Eye (tissue), 1 donor: ENCODE data around the gene NTMT2.
"Not testable (repeated sequence)": the region's sequence is repeated elsewhere in the genome, so short reads cannot be mapped to it uniquely, and the experiment has no call there.

ENCODE experiments used
- DNase-seq: peaks from one replicate; pipeline ENCODE4 v3.0.0-alpha.2; 2015

NTMT2 gene

GRCh38 chr1:170157820-170158219 lies 12.1 kb downstream of the NTMT2 start:
- no peak for DNase-seq

- DNase-seq, result peak; percentile 41
Observed at GRCh38 chr1:170162459-170163246, 16.9 kb downstream of the NTMT2 start.

- DNase-seq, result peak; percentile 20
Observed at GRCh38 chr1:170164103-170164763, 18.5 kb downstream of the NTMT2 start.

- DNase-seq, result peak; percentile 13
Observed at GRCh38 chr1:170166518-170167180, 20.9 kb downstream of the NTMT2 start.

GRCh38 chr1:170168265-170168664 lies 22.5 kb downstream of the NTMT2 start:
- DNase-seq, result peak; percentile 11

- not testable (repeated sequence) for DNase-seq
Observed at GRCh38 chr1:170170513-170170912, 24.8 kb downstream of the NTMT2 start.

GRCh38 chr1:170174395-170174794 lies 28.6 kb downstream of the NTMT2 start:
- DNase-seq, result no peak

- no peak for DNase-seq
Observed at GRCh38 chr1:170175041-170175440, 29.3 kb downstream of the NTMT2 start.

- DNase-seq, result no peak
Observed at GRCh38 chr1:170175484-170175883, 29.7 kb downstream of the NTMT2 start.

- DNase-seq, result no peak
Observed at GRCh38 chr1:170176772-170177171, 31.0 kb downstream of the NTMT2 start.

- DNase-seq, result no peak
Observed at GRCh38 chr1:170182442-170182841, 36.7 kb downstream of the NTMT2 start.

GRCh38 chr1:170192546-170192945 lies 46.8 kb downstream of the NTMT2 start:
- no peak for DNase-seq

- no peak for DNase-seq
Observed at GRCh38 chr1:170194451-170194850, 48.7 kb downstream of the NTMT2 start.

GRCh38 chr1:170196490-170197236 lies 50.9 kb downstream of the NTMT2 start:
- DNase-seq, result no peak

- no peak for DNase-seq
Observed at GRCh38 chr1:170198090-170198489, 52.3 kb downstream of the NTMT2 start.

- DNase-seq, result no peak
Observed at GRCh38 chr1:170198584-170198983, 52.8 kb downstream of the NTMT2 start.

- DNase-seq, result no peak
Observed at GRCh38 chr1:170200161-170200560, 54.4 kb downstream of the NTMT2 start.

GRCh38 chr1:170200621-170201397 lies 55.0 kb downstream of the NTMT2 start:
- DNase-seq, result peak; percentile 24

GRCh38 chr1:170203693-170204092 lies 57.9 kb downstream of the NTMT2 start:
- DNase-seq, result peak; percentile 19

- DNase-seq, result no peak
Observed at GRCh38 chr1:170204121-170204520, 58.4 kb downstream of the NTMT2 start.

GRCh38 chr1:170205301-170205700 lies 59.5 kb downstream of the NTMT2 start:
- no peak for DNase-seq

GRCh38 chr1:170209125-170209524 lies 63.4 kb downstream of the NTMT2 start:
- no peak for DNase-seq
